ENCODE data around the gene DCLK1. TPM values are rescaled to one million over a fixed set of nuclear protein-coding genes. Genes with fewer than 3 reads are reported as not detected.

Gene DCLK1
- total RNA-seq, 1 donor from 2014 or later = 7.9 TPM

GRCh38 chr13:36126491-36126890 lies 4.7 kb downstream of the DCLK1 start:
- H3K27ac Mint-ChIP-seq (ENCODE audit: unreplicated experiment) = no peak overlapping the region
- H3K36me3 Mint-ChIP-seq (ENCODE audit: low read depth) = no peaks in the 10 kb centered on the region
- no peak overlapping the region for H3K4me3 Mint-ChIP-seq (ENCODE audit: unreplicated experiment)
- peaks cover 36% of the 10 kb centered on the region for H3K27me3 Mint-ChIP-seq (ENCODE audit: low read depth)
- no peak for TF ChIP-seq CTCF (IDR thresholded peaks at IDR 0.05)
- H3K9me3 Mint-ChIP-seq (ENCODE audit: low read depth) = no peaks in the 10 kb centered on the region
- DNase-seq (ENCODE audit: low spot score) = no peak
- peaks cover 22% of the 10 kb centered on the region for H3K4me1 Mint-ChIP-seq (ENCODE audit: low read depth)

GRCh38 chr13:36125841-36126240 lies 5.3 kb downstream of the DCLK1 start:
- H3K9me3 Mint-ChIP-seq (ENCODE audit: low read depth) = no peaks in the 10 kb centered on the region
- peaks cover 19% of the 10 kb centered on the region for H3K4me1 Mint-ChIP-seq (ENCODE audit: low read depth)
- no peak overlapping the region for H3K4me3 Mint-ChIP-seq (ENCODE audit: unreplicated experiment)
- H3K27me3 Mint-ChIP-seq (ENCODE audit: low read depth) = peaks cover 35% of the 10 kb centered on the region
- no peaks in the 10 kb centered on the region for H3K36me3 Mint-ChIP-seq (ENCODE audit: low read depth)
- H3K27ac Mint-ChIP-seq (ENCODE audit: unreplicated experiment) = no peak overlapping the region
- TF ChIP-seq CTCF (IDR thresholded peaks at IDR 0.05) = no peak
- DNase-seq (ENCODE audit: low spot score) = no peak

GRCh38 chr13:36124236-36124822 lies 6.9 kb downstream of the DCLK1 start:
- no peaks in the 10 kb centered on the region for H3K9me3 Mint-ChIP-seq (ENCODE audit: low read depth)
- no peak for TF ChIP-seq CTCF (IDR thresholded peaks at IDR 0.05)
- H3K27ac Mint-ChIP-seq (ENCODE audit: unreplicated experiment) = no peak overlapping the region
- peaks cover 13% of the 10 kb centered on the region for H3K4me1 Mint-ChIP-seq (ENCODE audit: low read depth)
- no peak overlapping the region for H3K4me3 Mint-ChIP-seq (ENCODE audit: unreplicated experiment)
- no peaks in the 10 kb centered on the region for H3K36me3 Mint-ChIP-seq (ENCODE audit: low read depth)
- H3K27me3 Mint-ChIP-seq (ENCODE audit: low read depth) = peaks cover 31% of the 10 kb centered on the region
- DNase-seq (ENCODE audit: low spot score) = no peak

- peaks cover 17% of the 10 kb centered on the region for H3K27me3 Mint-ChIP-seq (ENCODE audit: low read depth)
- no peak for TF ChIP-seq CTCF (IDR thresholded peaks at IDR 0.05)
- peaks cover 5% of the 10 kb centered on the region for H3K36me3 Mint-ChIP-seq (ENCODE audit: low read depth)
- H3K27ac Mint-ChIP-seq (ENCODE audit: unreplicated experiment) = no peak overlapping the region
- H3K9me3 Mint-ChIP-seq (ENCODE audit: low read depth) = no peaks in the 10 kb centered on the region
- H3K4me3 Mint-ChIP-seq (ENCODE audit: unreplicated experiment) = no peak overlapping the region
- no peak for DNase-seq (ENCODE audit: low spot score)
- H3K4me1 Mint-ChIP-seq (ENCODE audit: low read depth) = no peaks in the 10 kb centered on the region
These were observed 15.9 kb downstream of the DCLK1 start for GRCh38 chr13:36115306-36115705.

- H3K36me3 Mint-ChIP-seq (ENCODE audit: low read depth) = peaks cover 5% of the 10 kb centered on the region
- no peak for TF ChIP-seq CTCF (IDR thresholded peaks at IDR 0.05)
- DNase-seq (ENCODE audit: low spot score) = no peak
- H3K27me3 Mint-ChIP-seq (ENCODE audit: low read depth) = peaks cover 10% of the 10 kb centered on the region
- no peak overlapping the region for H3K27ac Mint-ChIP-seq (ENCODE audit: unreplicated experiment)
- no peaks in the 10 kb centered on the region for H3K4me1 Mint-ChIP-seq (ENCODE audit: low read depth)
- H3K9me3 Mint-ChIP-seq (ENCODE audit: low read depth) = no peaks in the 10 kb centered on the region
- H3K4me3 Mint-ChIP-seq (ENCODE audit: unreplicated experiment) = no peak overlapping the region
These were observed 16.9 kb downstream of the DCLK1 start for GRCh38 chr13:36114233-36114632.
